ENCODE results near the gene ASF1A. TPM values are rescaled to one million over a fixed set of nuclear protein-coding genes. Genes with fewer than 3 reads are reported as not detected.

Gene ASF1A
- total and polyA plus RNA-seq, 5 donors = 20.1 to 26.1 (median 22.5) TPM

- intact Hi-C loops (cut with DNase I) = no loop called here
- H3K4me1 ChIP-seq (ENCODE audit: control insufficient read depth, insufficient read depth, low read length) = no peaks in the 10 kb centered on the region
- no peaks in the 10 kb centered on the region for H3K9me3 ChIP-seq (ENCODE audit: control insufficient read depth, low read length)
- DNase-seq (no peak), ATAC-seq (no peak)
- H3K27me3 ChIP-seq (ENCODE audit: control insufficient read depth, insufficient read depth) = no peaks in the 10 kb centered on the region
- 90% methylated on average over 5 of the region's 5 CpGs for WGBS
- H3K27ac ChIP-seq (ENCODE audit: low read length) = no peak overlapping the region
- H3K4me3 ChIP-seq (ENCODE audit: low read length) = no peak overlapping the region
Measured at GRCh38 chr6:118917546-118918328, 23.8 kb downstream of the ASF1A start.

GRCh38 chr6:118918329-118918725 lies 24.4 kb downstream of the ASF1A start:
- ATAC-seq = no peak

GRCh38 chr6:118921084-118921483 lies 27.1 kb downstream of the ASF1A start:
- DNase-seq = no peak
- no peaks in the 10 kb centered on the region for H3K4me1 ChIP-seq (ENCODE audit: control insufficient read depth, insufficient read depth, low read length)
- H3K4me3 ChIP-seq (ENCODE audit: low read length) = no peak overlapping the region
- H3K9me3 ChIP-seq (ENCODE audit: control insufficient read depth, low read length) = no peaks in the 10 kb centered on the region
- no peak overlapping the region for H3K27ac ChIP-seq (ENCODE audit: low read length)
- 100% methylated on average over 1 of the region's 1 CpG for WGBS
- no peaks in the 10 kb centered on the region for H3K27me3 ChIP-seq (ENCODE audit: control insufficient read depth, insufficient read depth)
- intact Hi-C loops (cut with DNase I) = no loop called here
- ATAC-seq = no peak

More at GRCh38 chr6:118918329-118918725, 24.4 kb downstream of the ASF1A start:
- no peak for DNase-seq
- WGBS = 96% methylated on average over 2 of the region's 2 CpGs
- H3K27ac ChIP-seq (ENCODE audit: low read length) = no peak overlapping the region
- intact Hi-C loops (cut with DNase I) = no loop called here
- H3K4me3 ChIP-seq (ENCODE audit: low read length) = no peak overlapping the region
- H3K4me1 ChIP-seq (ENCODE audit: control insufficient read depth, insufficient read depth, low read length) = no peaks in the 10 kb centered on the region
- H3K9me3 ChIP-seq (ENCODE audit: control insufficient read depth, low read length) = no peaks in the 10 kb centered on the region
- no peaks in the 10 kb centered on the region for H3K27me3 ChIP-seq (ENCODE audit: control insufficient read depth, insufficient read depth)

- no peak overlapping the region for H3K27ac ChIP-seq (ENCODE audit: low read length)
- no peak for ATAC-seq
Measured at GRCh38 chr6:118923035-118923434, 29.1 kb downstream of the ASF1A start.

GRCh38 chr6:118930680-118931079 lies 36.7 kb downstream of the ASF1A start:
- WGBS = 96% methylated on average over 3 of the region's 3 CpGs
- Histone ChIP-seq H3K4me3 (ENCODE audit: low read length) (no peak overlapping the region), H3K27ac (ENCODE audit: low read length) (no peak overlapping the region), H3K4me1 (ENCODE audit: control insufficient read depth, insufficient read depth, low read length) (no peaks in the 10 kb centered on the region), H3K27me3 (ENCODE audit: control insufficient read depth, insufficient read depth) (no peaks in the 10 kb centered on the region), H3K9me3 (ENCODE audit: control insufficient read depth, low read length) (no peaks in the 10 kb centered on the region)
- ATAC-seq (no peak), DNase-seq (no peak)
- intact Hi-C loops (cut with DNase I) = no loop called here

More at GRCh38 chr6:118923035-118923434, 29.1 kb downstream of the ASF1A start:
- no peaks in the 10 kb centered on the region for H3K4me1 ChIP-seq (ENCODE audit: control insufficient read depth, insufficient read depth, low read length)
- H3K27me3 ChIP-seq (ENCODE audit: control insufficient read depth, insufficient read depth) = no peaks in the 10 kb centered on the region
- no peaks in the 10 kb centered on the region for H3K9me3 ChIP-seq (ENCODE audit: control insufficient read depth, low read length)
- intact Hi-C loops (cut with DNase I) = no loop called here
- no peak overlapping the region for H3K4me3 ChIP-seq (ENCODE audit: low read length)
- DNase-seq = no peak
- 91% methylated on average over 3 of the region's 3 CpGs for WGBS

- DNase-seq (no peak), ATAC-seq (no peak)
- Histone ChIP-seq H3K4me3 (ENCODE audit: low read length) (no peak overlapping the region), H3K27me3 (ENCODE audit: control insufficient read depth, insufficient read depth) (no peaks in the 10 kb centered on the region), H3K9me3 (ENCODE audit: control insufficient read depth, low read length) (no peaks in the 10 kb centered on the region), H3K4me1 (ENCODE audit: control insufficient read depth, insufficient read depth, low read length) (no peaks in the 10 kb centered on the region), H3K27ac (ENCODE audit: low read length) (no peak overlapping the region)
- 95% methylated on average over 5 of the region's 5 CpGs for WGBS
- intact Hi-C loops (cut with DNase I) = no loop called here
Measured at GRCh38 chr6:118931436-118931835, 37.5 kb downstream of the ASF1A start.

GRCh38 chr6:118932421-118932820 lies 38.5 kb downstream of the ASF1A start:
- no peak for DNase-seq
- Histone ChIP-seq H3K9me3 (ENCODE audit: control insufficient read depth, low read length) (no peaks in the 10 kb centered on the region), H3K27me3 (ENCODE audit: control insufficient read depth, insufficient read depth) (no peaks in the 10 kb centered on the region), H3K4me3 (ENCODE audit: low read length) (no peak overlapping the region), H3K27ac (ENCODE audit: low read length) (no peak overlapping the region), H3K4me1 (ENCODE audit: control insufficient read depth, insufficient read depth, low read length) (no peaks in the 10 kb centered on the region)
- ATAC-seq = no peak
- 65% methylated on average over 2 of the region's 2 CpGs for WGBS
- intact Hi-C loops (cut with DNase I) = no loop called here

- intact Hi-C loops (cut with DNase I) = no loop called here
- Histone ChIP-seq H3K27ac (ENCODE audit: low read length) (no peak overlapping the region), H3K4me3 (ENCODE audit: low read length) (peak overlapping the region; percentile 98), H3K27me3 (ENCODE audit: control insufficient read depth, insufficient read depth) (no peaks in the 10 kb centered on the region), H3K4me1 (ENCODE audit: control insufficient read depth, insufficient read depth, low read length) (no peaks in the 10 kb centered on the region), H3K9me3 (ENCODE audit: control insufficient read depth, low read length) (no peaks in the 10 kb centered on the region)
- no peak for ATAC-seq
- no peak for DNase-seq
- WGBS = 29% methylated on average over 8 of the region's 8 CpGs
Measured at GRCh38 chr6:118933855-118934460, 40.0 kb downstream of the ASF1A start.

GRCh38 chr6:118934461-118935330 lies 40.7 kb downstream of the ASF1A start, which contains the start of gene MCM9:
Gene MCM9, minus strand, starts transcription at chr6:118935159. Its CDS starts 3,436 bp downstream, at chr6:118931723.
- peak; percentile 99 to 100 for ATAC-seq
- intact Hi-C loops (cut with DNase I) = no loop called here
- peak within 1 kb of the TSS; percentile 99 for H3K27ac ChIP-seq (ENCODE audit: low read length)
- WGBS = under 1% methylated on average over 95 of the region's 95 CpGs
- no peaks in the 10 kb centered on the region for H3K4me1 ChIP-seq (ENCODE audit: control insufficient read depth, insufficient read depth, low read length)
- no peaks in the 10 kb centered on the region for H3K9me3 ChIP-seq (ENCODE audit: control insufficient read depth, low read length)
- H3K4me3 ChIP-seq (ENCODE audit: low read length) = peak within 1 kb of the TSS; percentile 98
- H3K27me3 ChIP-seq (ENCODE audit: control insufficient read depth, insufficient read depth) = no peaks in the 10 kb centered on the region
- peak; percentile 94 to 97 (median 95) for DNase-seq

GRCh38 chr6:118935331-118935668 lies 41.3 kb downstream of the ASF1A start:
- no peaks in the 10 kb centered on the region for H3K9me3 ChIP-seq (ENCODE audit: control insufficient read depth, low read length)
- WGBS = 11% methylated on average over 1 of the region's 1 CpG
- DNase-seq = no peak
- intact Hi-C loops (cut with DNase I) = no loop called here
- H3K27ac ChIP-seq (ENCODE audit: low read length) = peak overlapping the region; percentile 99
- peaks cover 1% of the 10 kb centered on the region for H3K4me1 ChIP-seq (ENCODE audit: control insufficient read depth, insufficient read depth, low read length)
- peak overlapping the region; percentile 98 for H3K4me3 ChIP-seq (ENCODE audit: low read length)
- no peaks in the 10 kb centered on the region for H3K27me3 ChIP-seq (ENCODE audit: control insufficient read depth, insufficient read depth)
- no peak for ATAC-seq
